ENCODE results near the gene PSMA6.

Gene PSMA6

DNA sequence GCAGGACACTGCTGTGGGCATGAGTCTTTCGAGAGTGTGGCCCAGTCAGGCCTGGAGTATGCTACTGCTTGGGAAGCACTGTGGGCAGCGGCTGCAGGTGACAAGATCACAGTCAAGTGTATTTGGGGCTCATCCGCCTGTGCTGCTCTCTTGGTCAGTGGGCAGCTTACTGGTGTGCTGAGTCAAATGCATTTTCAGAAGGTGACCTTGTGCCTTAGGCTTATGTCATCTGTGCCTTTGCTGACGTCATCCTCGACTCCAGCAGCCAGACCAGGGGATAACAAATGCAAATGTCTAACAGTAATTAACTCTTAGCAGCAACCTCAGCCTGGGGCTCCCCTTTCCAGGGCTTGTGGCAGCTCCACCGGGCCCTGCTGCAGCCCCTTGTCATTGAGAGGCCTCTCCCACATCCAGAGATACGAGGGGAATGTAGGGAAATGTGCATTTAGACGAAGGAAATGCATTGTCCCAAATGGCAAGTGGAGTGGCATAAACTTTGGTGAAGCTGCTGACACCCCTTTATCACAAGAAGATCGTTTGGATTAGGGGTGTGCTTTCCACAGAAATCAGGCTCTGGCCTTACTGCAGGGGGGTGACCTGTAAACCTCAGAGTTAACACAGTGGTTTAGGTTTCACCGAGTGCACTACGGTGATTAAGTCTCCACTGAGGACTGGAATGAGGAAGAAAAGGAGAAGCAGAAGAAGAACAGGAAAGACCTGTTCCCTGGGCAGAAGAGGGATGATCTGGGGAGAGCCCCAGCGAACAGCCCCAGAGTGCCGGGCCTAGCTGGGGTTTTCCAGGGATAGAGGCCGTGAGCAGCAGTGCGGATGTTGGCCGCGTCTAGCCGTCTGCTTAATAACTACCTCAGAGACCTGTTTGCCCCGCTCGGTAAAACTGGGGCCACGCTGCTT is 39.7 kb downstream of the PSMA6 start:
- H3K4me1 ChIP-seq (ENCODE audit: control insufficient read depth, insufficient read depth, low read length), result peaks cover 3% of the 10 kb centered on the region; the same call in 1 of the 2 replicates
- H3K4me3 ChIP-seq (ENCODE audit: low read depth, low read length), result no peak overlapping the region
- no peaks in the 10 kb centered on the region for H3K9me3 ChIP-seq (ENCODE audit: control insufficient read depth, insufficient read depth, low read depth, low read length)
- ChIA-PET POLR2A (no interaction called here), CTCF (no interaction called here)
- no peaks in the 10 kb centered on the region for H3K36me3 ChIP-seq (ENCODE audit: control insufficient read depth in 2 of 2, insufficient read depth in 1 of 2, low read length in 2 of 2)
- H3K27ac ChIP-seq (ENCODE audit: extremely low read depth, low read depth, low read length), result no peak overlapping the region
- no peak for TF ChIP-seq ZNF169 (tag by site-specific recombination; IDR thresholded peaks at IDR 0.05)
- TF ChIP-seq, protein P1, sequence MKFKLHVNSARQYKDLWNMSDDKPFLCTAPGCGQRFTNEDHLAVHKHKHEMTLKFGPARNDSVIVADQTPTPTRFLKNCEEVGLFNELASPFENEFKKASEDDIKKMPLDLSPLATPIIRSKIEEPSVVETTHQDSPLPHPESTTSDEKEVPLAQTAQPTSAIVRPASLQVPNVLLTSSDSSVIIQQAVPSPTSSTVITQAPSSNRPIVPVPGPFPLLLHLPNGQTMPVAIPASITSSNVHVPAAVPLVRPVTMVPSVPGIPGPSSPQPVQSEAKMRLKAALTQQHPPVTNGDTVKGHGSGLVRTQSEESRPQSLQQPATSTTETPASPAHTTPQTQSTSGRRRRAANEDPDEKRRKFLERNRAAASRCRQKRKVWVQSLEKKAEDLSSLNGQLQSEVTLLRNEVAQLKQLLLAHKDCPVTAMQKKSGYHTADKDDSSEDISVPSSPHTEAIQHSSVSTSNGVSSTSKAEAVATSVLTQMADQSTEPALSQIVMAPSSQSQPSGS (tag by site-specific recombination; IDR thresholded peaks at IDR 0.05; ENCODE audit: low read depth), result peak; percentile 95
- TF ChIP-seq, protein P2, sequence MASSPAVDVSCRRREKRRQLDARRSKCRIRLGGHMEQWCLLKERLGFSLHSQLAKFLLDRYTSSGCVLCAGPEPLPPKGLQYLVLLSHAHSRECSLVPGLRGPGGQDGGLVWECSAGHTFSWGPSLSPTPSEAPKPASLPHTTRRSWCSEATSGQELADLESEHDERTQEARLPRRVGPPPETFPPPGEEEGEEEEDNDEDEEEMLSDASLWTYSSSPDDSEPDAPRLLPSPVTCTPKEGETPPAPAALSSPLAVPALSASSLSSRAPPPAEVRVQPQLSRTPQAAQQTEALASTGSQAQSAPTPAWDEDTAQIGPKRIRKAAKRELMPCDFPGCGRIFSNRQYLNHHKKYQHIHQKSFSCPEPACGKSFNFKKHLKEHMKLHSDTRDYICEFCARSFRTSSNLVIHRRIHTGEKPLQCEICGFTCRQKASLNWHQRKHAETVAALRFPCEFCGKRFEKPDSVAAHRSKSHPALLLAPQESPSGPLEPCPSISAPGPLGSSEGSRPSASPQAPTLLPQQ (tag by site-specific recombination; IDR thresholded peaks at IDR 0.05), result peak; percentile 41; the same call in 1 of the 2 replicates
- TF ChIP-seq ZBTB1 (tag by site-specific recombination; IDR thresholded peaks at IDR 0.05), result no peak
- 0 out of 2 replicates have a peak, but pooled peaks have one; percentile 18 for TF ChIP-seq ZEB2 (tag by site-specific recombination; IDR thresholded peaks at IDR 0.05)
- peak; percentile 54; the same call in 1 of the 2 replicates for TF ChIP-seq ZNF600 (tag by site-specific recombination; IDR thresholded peaks at IDR 0.05)
- no peak for TF ChIP-seq SP2 (tag by site-specific recombination; IDR thresholded peaks at IDR 0.05)
- TF ChIP-seq SP7 (tag by site-specific recombination; IDR thresholded peaks at IDR 0.05), result peak; percentile 59
- TF ChIP-seq KLF8 (tag by site-specific recombination; IDR thresholded peaks at IDR 0.05), result 0 out of 2 replicates have a peak, but pooled peaks have one; percentile 24
- TF ChIP-seq, protein P3, sequence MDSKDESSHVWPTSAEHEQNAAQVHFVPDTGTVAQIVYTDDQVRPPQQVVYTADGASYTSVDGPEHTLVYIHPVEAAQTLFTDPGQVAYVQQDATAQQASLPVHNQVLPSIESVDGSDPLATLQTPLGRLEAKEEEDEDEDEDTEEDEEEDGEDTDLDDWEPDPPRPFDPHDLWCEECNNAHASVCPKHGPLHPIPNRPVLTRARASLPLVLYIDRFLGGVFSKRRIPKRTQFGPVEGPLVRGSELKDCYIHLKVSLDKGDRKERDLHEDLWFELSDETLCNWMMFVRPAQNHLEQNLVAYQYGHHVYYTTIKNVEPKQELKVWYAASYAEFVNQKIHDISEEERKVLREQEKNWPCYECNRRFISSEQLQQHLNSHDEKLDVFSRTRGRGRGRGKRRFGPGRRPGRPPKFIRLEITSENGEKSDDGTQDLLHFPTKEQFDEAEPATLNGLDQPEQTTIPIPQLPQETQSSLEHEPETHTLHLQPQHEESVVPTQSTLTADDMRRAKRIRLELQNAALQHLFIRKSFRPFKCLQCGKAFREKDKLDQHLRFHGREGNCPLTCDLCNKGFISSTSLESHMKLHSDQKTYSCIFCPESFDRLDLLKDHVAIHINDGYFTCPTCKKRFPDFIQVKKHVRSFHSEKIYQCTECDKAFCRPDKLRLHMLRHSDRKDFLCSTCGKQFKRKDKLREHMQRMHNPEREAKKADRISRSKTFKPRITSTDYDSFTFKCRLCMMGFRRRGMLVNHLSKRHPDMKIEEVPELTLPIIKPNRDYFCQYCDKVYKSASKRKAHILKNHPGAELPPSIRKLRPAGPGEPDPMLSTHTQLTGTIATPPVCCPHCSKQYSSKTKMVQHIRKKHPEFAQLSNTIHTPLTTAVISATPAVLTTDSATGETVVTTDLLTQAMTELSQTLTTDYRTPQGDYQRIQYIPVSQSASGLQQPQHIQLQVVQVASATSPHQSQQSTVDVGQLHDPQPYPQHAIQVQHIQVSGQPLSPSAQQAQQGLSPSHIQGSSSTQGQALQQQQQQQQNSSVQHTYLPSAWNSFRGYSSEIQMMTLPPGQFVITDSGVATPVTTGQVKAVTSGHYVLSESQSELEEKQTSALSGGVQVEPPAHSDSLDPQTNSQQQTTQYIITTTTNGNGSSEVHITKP (tag by site-specific recombination; IDR thresholded peaks at IDR 0.05), result peak; percentile 75
- TF ChIP-seq, protein P4, sequence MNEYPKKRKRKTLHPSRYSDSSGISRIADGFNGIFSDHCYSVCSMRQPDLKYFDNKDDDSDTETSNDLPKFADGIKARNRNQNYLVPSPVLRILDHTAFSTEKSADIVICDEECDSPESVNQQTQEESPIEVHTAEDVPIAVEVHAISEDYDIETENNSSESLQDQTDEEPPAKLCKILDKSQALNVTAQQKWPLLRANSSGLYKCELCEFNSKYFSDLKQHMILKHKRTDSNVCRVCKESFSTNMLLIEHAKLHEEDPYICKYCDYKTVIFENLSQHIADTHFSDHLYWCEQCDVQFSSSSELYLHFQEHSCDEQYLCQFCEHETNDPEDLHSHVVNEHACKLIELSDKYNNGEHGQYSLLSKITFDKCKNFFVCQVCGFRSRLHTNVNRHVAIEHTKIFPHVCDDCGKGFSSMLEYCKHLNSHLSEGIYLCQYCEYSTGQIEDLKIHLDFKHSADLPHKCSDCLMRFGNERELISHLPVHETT (tag by site-specific recombination; IDR thresholded peaks at IDR 0.05), result no peak
- no peak for TF ChIP-seq ZBTB7A (tag by site-specific recombination; IDR thresholded peaks at IDR 0.05; ENCODE audit: low read depth)
- TF ChIP-seq ZNF274 (IDR thresholded peaks at IDR 0.05; ENCODE audit: low read length), result no peak
- no peak for TF ChIP-seq ZNF274 (tag by site-specific recombination; IDR thresholded peaks at IDR 0.05; ENCODE audit: borderline replicate concordance)
- peak; percentile 96 for TF ChIP-seq ZNF629 (tag by site-specific recombination; IDR thresholded peaks at IDR 0.05)
- TF ChIP-seq GLIS1 (tag by site-specific recombination; IDR thresholded peaks at IDR 0.05), result peak; percentile 57
- TF ChIP-seq ZBTB21 (tag by site-specific recombination; IDR thresholded peaks at IDR 0.05), result peak; percentile 94
- no peak for TF ChIP-seq ZBTB48 (tag by site-specific recombination; IDR thresholded peaks at IDR 0.05)
- TF ChIP-seq, protein P5, sequence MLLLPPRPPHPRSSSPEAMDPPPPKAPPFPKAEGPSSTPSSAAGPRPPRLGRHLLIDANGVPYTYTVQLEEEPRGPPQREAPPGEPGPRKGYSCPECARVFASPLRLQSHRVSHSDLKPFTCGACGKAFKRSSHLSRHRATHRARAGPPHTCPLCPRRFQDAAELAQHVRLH (tag by site-specific recombination; IDR thresholded peaks at IDR 0.05), result no peak
- peak; percentile 39; the same call in 1 of the 2 replicates for TF ChIP-seq ZNF335 (tag by site-specific recombination; conservative IDR thresholded peaks at IDR 0.05)
- TF ChIP-seq SALL2 (tag by site-specific recombination; IDR thresholded peaks at IDR 0.05; ENCODE audit: borderline replicate concordance), result no peak
- TF ChIP-seq ZNF341 (tag by site-specific recombination; IDR thresholded peaks at IDR 0.05; ENCODE audit: low read depth), result no peak
